ENCODE data around the gene ESYT2. TPM values are rescaled to one million over a fixed set of nuclear protein-coding genes. Genes with fewer than 3 reads are reported as not detected.

The ESYT2 gene
- total and polyA plus RNA-seq, 2 of the 4 experiments (the other 2 are of a cell fraction) = 26.7 to 69.9 TPM

- Histone ChIP-seq H3K36me3 (ENCODE audit: control insufficient read depth, insufficient read depth, low read length) (peaks cover 49% of the 10 kb centered on the region), H3K23ac (ENCODE audit: low read depth, low read length) (no peak overlapping the region), H3K27ac (ENCODE audit: insufficient read depth, low read length) (no peak overlapping the region), H3K4me2 (ENCODE audit: low read depth, low read length) (no peak overlapping the region), H4K5ac (ENCODE audit: low read depth, low read length) (no peak overlapping the region), H4K91ac (ENCODE audit: insufficient read depth, low read depth, low read length) (no peak overlapping the region), H3K4me1 (ENCODE audit: control insufficient read depth, insufficient read depth, low read length) (no peaks in the 10 kb centered on the region), H3K14ac (replicated peaks; ENCODE audit: low read depth, low read length) (no peak overlapping the region), H3K9ac (ENCODE audit: low read depth, low read length) (no peak overlapping the region), H2AK5ac (ENCODE audit: low read depth, low read length) (no peak overlapping the region), H2AFZ (replicated peaks; ENCODE audit: low read length, poor library complexity) (no peak overlapping the region), H2BK20ac (ENCODE audit: low read depth, low read length) (no peak overlapping the region), H4K8ac (ENCODE audit: low read depth in 2 of 2, low read length in 2 of 2) (no peak overlapping the region), H3K9me3 (ENCODE audit: control insufficient read depth, insufficient read depth, low read length) (no peaks in the 10 kb centered on the region), H3K79me1 (ENCODE audit: low read depth in 1 of 2, low read length in 2 of 2) (no peaks in the 10 kb centered on the region; a peak in 3 of 4 replicates), H2BK15ac (ENCODE audit: low read depth, low read length) (no peak overlapping the region), H2AK9ac (replicated peaks; ENCODE audit: low read depth, low read length, poor library complexity) (no peak overlapping the region), H3K56ac (ENCODE audit: extremely low read depth, insufficient read depth, low read length) (no peak overlapping the region), H3K18ac (ENCODE audit: low read depth, low read length) (no peak overlapping the region), H3K27me3 (ENCODE audit: control insufficient read depth, insufficient read depth, low read length) (no peaks in the 10 kb centered on the region), H3K4me3 (ENCODE audit: insufficient read depth, low read depth, low read length) (no peak overlapping the region), H4K20me1 (ENCODE audit: insufficient read depth, low read length) (no peaks in the 10 kb centered on the region), H3K9me1 (ENCODE audit: insufficient read depth, low read length) (no peaks in the 10 kb centered on the region), H3K4ac (ENCODE audit: low read depth, low read length) (no peak overlapping the region), H2BK120ac (ENCODE audit: low read depth, low read length) (no peak overlapping the region), H2BK5ac (ENCODE audit: low read depth, low read length, poor library complexity, severe bottlenecking) (no peak overlapping the region)
- 92% methylated on average over 2 of the region's 8 CpGs; no CpG with 5 or more reads in 1 of the 2 experiments for WGBS, 2 experiments (ENCODE audit: extremely low coverage in 2 of 2, insufficient read length in 1 of 2)
- ATAC-seq (ENCODE audit: low read depth) (no peak), DNase-seq (no peak)
- dilution Hi-C loops (cut with HindIII; ENCODE audit: low sequenced_read_pairs, unreplicated experiment) (no loop called here), in situ Hi-C loops (cut with MboI; ENCODE audit: low sequenced_read_pairs) (no loop called here), intact Hi-C loops (cut with micrococcal nuclease) (no loop called here)
- no peak for TF ChIP-seq MXI1 (IDR thresholded peaks at IDR 0.05; ENCODE audit: borderline replicate concordance, low read depth, low read length)
- TF ChIP-seq FOS (IDR thresholded peaks at IDR 0.05; ENCODE audit: low read depth, low read length) = no peak
- 0 out of 2 replicates have a peak, but pooled peaks have one; percentile 10 for TF ChIP-seq CTCF (conservative IDR thresholded peaks at IDR 0.05; ENCODE audit: low read depth, low read length)
- POLR2A ChIA-PET (ENCODE audit: unreplicated experiment) = no interaction called here
- CTCF ChIA-PET = no interaction called here
- BruUV-seq (replicated peaks) = no TSS peak
These were observed 68.4 kb downstream of the ESYT2 start for GRCh38 chr7:158760936-158761335.
